GF-D8 (cell line): ENCODE measurements around the gene CLPTM1L.
"Not testable (repeated sequence)": the region's sequence is repeated elsewhere in the genome, so short reads cannot be mapped to it uniquely, and the experiment has no call there.

Experiments
- DNase-seq: peaks from one replicate; lab custom pipeline; 2025; lab: John Stamatoyannopoulos, UW

Gene CLPTM1L

GRCh38 chr5:1275397-1276391 lies 69.2 kb downstream of the CLPTM1L start:
- DNase-seq, result not testable (repeated sequence)

GRCh38 chr5:1274471-1274870 lies 70.4 kb downstream of the CLPTM1L start:
- DNase-seq, result no peak

GRCh38 chr5:1273745-1274144 lies 71.2 kb downstream of the CLPTM1L start:
- no peak for DNase-seq

GRCh38 chr5:1272201-1272600 lies 72.7 kb downstream of the CLPTM1L start:
- DNase-seq, result no peak

GRCh38 chr5:1270933-1271914 lies 73.7 kb downstream of the CLPTM1L start:
- no peak for DNase-seq

GRCh38 chr5:1270426-1270825 lies 74.5 kb downstream of the CLPTM1L start:
- no peak for DNase-seq

GRCh38 chr5:1268666-1269065 lies 76.2 kb downstream of the CLPTM1L start:
- no peak for DNase-seq

GRCh38 chr5:1268056-1268455 lies 76.8 kb downstream of the CLPTM1L start:
- no peak for DNase-seq
